SW 1271 (cell line): ENCODE data around the gene B4GALT2.

Source experiments
- DNase-seq, 2 experiments: peaks; one replicate each; lab custom pipeline; 2025; lab: John Stamatoyannopoulos, UW

B4GALT2 gene, protein sequence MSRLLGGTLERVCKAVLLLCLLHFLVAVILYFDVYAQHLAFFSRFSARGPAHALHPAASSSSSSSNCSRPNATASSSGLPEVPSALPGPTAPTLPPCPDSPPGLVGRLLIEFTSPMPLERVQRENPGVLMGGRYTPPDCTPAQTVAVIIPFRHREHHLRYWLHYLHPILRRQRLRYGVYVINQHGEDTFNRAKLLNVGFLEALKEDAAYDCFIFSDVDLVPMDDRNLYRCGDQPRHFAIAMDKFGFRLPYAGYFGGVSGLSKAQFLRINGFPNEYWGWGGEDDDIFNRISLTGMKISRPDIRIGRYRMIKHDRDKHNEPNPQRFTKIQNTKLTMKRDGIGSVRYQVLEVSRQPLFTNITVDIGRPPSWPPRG

DNA sequence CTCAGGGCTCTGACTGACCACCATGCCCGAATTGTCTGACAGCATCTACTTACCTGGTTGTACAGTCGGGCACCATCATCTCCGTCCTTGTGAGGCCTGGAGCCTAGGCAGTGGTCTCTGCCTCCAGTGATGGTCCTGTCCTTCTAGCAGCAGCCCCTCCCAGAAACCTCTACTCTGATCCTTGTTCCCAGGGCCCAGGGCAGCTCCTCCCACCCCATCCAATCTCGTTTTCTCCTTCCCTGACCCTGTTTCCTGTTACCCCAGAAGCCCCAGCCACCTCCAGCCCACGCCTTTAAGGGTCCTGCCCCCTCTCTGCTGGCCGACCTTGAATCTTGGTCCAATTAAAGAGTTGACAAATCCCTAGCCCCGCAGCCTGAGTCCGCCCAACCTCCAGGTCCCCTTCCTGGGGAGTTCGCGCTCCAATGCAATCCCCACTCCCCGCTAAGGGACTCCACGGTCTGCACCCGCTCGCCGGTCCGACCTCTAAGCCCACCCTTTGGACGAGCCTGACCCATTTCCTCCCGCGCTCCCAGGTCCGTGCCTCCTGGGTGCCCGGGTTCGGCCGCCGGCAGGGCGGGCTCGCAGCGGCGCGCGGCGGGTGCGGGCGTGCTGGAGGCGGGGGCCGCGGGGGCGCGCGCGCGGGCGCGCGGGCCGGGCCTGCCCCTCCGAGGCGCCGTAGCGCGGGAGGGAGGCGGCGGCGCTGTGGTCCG is at the start of gene B4GALT2:
Gene B4GALT2, plus strand, starts transcription at position 660 of the 710 bp plus-strand sequence. CDS start 1,951 bp downstream, outside the sequence.
- peak in 1 of 2 experiments; percentile 5 for DNase-seq

DNA sequence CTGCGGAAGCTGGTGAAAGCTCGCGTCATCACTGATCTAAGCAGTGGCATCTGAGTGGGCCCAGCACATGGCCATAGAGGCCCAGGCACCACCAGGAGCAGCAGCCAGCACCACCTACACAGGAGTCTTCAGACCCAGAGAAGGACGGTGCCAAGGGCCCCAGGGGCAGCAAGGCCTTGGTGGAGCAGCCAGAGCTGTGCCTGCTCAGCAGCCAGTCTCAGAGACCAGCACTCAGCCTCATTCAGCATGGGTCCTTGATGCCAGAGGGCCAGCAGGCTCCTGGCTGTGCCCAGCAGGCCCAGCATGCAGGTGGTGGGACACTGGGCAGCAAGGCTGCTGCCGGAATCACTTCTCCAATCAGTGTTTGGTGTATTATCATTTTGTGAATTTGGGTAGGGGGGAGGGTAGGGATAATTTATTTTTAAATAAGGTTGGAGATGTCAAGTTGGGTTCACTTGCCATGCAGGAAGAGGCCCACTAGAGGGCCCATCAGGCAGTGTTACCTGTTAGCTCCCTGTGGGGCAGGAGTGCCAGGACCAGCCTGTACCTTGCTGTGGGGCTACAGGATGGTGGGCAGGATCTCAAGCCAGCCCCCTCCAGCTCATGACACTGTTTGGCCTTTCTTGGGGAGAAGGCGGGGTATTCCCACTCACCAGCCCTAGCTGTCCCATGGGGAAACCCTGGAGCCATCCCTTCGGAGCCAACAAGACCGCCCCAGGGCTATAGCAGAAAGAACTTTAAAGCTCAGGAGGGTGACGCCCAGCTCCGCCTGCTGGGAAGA is 48.7 kb upstream of the B4GALT2 start:
- no peak for DNase-seq

DNA sequence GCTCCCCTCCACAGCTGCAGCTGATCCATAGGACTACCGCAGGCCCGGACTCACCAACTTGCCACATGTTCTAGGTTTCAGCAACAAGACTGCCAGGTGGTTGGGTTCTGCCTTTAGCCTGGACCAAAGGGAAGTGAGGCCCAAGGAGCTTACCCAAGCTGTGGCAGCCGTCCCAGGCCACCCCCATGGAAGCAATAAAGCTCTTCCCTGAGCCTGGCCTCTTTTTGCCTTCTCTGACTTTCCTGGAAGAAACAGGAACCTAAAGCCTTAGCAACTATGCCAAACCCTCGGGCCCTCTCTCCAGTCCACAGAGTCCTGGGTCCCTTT is 48.1 kb upstream of the B4GALT2 start:
- no peak for DNase-seq

DNA sequence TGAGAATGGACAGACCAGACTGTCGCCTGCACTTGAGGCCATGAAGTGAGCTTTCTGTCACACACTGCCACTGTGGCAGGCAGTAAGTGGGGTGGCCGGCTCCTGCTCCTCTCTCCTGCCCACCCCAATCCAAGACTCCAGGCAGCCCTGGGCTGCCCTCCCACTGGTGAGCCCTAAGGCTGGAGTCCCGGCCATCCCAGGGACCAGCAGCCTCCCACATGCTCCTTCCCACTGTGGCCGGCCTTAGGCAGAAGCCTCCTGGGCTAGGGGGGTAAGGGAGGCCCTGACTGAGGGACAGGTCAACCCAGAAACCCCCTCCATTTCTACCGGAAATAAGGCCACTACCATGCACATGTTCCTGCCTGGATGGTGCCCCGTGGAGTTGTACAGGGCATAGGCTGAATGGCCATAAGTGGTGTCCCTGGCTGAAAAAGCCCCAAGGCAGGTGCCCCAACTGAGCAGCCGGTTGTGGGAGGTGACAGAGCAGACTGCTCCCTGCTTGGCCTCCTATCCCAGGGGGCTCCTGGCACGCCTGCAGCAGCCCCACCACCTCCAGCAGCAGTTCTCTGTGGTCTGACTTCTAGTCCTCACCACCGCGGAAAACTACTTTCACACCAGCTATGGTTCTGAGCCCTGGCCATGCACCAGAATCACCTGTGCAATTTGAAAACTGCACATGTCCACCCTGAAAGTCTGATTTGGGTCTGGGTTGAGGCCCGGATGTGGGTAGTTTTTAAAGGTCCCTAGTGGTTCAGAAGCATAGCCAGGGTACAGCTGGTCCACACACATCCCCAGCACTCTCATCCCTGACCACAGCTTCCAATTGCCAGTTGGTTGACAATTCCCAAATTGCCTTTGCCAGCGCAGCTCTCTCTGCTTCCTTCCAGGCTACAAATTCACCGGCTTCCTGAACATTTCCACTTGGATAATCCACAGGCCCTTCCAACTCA is 47.0 kb upstream of the B4GALT2 start:
- no peak for DNase-seq

DNA sequence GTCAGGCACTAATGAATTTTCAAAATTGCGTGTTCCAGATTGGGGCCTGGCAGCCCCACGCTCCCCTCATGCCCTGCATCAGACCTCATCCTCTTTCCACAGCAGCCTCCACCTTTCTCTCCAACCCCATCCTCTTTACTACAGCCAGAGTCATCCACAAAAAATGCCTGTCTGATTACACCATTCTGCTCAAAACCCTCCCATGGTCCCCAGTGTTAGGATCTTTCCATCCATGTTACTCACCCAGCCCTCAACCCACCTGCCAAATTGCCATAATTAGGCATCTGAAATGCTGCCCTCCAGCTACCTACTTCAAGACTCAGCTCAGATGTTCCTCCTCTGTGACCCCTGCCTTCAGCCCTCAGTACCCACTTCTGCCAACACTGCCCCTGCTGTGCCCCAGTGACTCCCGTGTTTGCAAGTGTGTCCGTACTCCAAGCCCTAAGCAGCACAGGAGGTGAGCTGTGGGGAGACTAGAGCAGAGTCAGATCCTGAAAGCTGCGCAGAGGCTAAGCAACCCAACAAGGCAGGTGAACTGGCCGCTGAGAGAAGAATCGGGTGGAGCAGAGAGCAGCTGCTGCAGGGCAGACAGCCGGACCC is 46.1 kb upstream of the B4GALT2 start:
- no peak for DNase-seq

DNA sequence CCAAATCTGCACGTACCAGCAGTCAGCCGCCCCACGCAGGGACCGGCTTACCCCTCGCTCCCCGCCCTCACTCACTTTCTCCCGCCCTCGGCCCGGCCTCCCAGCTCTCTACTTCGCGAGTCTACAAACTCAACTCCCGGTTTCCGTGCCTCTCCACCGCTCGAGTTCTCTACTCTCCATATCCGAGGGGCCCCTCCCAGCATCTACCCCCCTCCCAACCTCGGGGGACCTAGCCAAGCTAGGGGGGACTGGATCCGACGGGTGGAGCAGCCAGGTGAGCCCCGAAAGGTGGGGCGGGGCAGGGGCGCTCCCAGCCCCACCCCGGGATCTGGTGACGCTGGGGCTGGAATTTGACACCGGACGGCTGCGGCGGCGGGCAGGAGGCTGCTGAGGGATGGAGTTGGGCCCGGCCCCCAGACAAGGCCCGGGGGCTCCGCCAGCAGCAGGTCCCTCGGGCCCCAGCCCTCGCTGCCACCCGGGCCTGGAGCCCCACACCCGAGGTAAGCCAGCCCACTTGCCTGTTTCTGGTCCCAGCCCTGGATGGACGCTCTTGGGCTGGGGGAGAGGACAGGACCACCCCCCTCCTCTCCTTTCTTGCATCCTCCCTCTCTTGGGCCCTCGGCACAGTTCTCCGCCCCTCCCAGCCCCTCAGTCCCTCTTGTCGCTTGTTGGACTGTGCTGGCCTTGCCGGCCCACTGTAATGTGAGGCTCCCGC is 45.5 kb upstream of the B4GALT2 start, which contains the start of gene ARTN:
Gene ARTN, plus strand, starts transcription at position 416 of the 715 bp plus-strand sequence. CDS start 1,856 bp downstream, outside the sequence.
- no peak for DNase-seq

DNA sequence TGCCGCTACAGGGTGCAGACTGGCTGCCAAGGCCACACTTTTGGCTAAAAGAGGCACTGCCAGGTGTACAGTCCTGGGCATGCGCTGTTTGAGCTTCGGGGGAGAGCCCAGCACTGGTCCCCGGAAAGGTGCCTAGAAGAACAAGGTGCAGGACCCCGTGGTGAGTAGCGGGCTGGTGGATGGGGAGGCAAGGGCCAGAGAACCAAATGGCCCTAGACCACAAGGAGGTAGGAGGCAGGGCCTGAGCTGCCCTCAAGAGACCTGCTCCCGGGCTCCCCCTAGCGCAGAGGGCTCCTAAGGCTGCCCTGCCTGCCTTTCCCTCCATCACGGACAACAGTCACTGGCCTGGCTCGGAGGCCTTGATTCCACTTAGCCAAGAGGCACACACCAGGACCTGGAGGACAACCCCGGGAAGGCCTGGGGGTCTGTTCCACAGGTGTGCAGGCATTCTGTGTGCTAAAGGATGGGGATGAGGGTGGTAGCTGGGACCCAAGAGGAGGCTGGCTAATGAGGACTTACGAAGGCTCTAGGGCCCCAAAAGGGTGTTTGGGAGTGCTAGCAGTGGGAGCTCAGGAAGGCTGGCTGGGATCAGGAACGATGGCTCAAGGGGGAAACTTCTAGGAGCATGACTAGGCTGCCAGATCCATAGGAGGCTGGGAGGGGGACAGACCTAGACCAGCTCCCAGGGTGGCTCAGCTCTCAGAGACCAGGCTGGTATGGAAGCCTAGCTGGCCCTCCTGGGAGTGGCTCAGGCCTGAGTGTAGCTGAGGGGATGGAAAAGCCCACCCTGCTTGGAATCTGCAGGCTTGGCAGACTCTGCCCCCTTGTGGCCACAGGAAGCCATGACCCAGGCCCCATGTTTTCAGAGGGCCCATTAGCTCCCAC is 44.7 kb upstream of the B4GALT2 start:
- peak in 1 of 2 experiments; percentile 36 for DNase-seq

DNA sequence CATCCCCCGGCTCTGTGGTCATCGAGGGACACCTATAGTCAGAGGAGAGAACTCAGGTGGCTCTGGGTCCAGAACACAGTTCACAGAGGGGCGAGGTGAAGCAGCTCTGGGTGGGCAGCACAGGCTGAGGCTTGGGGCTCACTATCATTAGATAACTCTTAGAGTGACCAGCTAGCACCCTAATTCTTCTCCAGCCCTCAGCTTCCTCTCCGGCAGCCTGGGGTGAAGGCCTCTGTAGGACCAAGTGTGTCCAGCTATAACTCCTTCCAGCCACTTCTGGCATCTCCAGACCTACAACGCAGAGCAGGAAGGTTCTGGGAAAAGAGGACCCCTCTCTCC is 44.1 kb upstream of the B4GALT2 start:
- no peak for DNase-seq

DNA sequence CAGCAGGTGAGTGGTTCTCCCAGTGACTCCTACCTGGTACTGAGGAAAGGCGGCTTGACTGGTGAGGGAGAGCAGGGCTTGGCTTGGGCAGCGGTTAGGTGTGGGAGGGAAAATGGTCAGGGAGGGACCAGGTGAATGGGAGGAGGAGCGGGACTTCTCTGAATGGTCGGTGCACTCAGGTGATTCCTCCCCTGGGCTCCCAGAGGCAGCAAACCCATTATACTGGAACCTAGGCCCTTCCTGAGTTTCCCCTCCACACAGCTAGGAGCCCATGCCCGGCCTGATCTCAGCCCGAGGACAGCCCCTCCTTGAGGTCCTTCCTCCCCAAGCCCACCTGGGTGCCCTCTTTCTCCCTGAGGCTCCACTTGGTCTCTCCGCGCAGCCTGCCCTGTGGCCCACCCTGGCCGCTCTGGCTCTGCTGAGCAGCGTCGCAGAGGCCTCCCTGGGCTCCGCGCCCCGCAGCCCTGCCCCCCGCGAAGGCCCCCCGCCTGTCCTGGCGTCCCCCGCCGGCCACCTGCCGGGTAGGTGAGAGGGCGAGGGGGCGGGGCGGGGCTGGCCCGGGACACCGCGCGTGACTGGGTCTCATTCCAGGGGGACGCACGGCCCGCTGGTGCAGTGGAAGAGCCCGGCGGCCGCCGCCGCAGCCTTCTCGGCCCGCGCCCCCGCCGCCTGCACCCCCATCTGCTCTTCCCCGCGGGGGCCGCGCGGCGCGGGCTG is 43.1 kb upstream of the B4GALT2 start:
- DNase-seq = no peak

DNA sequence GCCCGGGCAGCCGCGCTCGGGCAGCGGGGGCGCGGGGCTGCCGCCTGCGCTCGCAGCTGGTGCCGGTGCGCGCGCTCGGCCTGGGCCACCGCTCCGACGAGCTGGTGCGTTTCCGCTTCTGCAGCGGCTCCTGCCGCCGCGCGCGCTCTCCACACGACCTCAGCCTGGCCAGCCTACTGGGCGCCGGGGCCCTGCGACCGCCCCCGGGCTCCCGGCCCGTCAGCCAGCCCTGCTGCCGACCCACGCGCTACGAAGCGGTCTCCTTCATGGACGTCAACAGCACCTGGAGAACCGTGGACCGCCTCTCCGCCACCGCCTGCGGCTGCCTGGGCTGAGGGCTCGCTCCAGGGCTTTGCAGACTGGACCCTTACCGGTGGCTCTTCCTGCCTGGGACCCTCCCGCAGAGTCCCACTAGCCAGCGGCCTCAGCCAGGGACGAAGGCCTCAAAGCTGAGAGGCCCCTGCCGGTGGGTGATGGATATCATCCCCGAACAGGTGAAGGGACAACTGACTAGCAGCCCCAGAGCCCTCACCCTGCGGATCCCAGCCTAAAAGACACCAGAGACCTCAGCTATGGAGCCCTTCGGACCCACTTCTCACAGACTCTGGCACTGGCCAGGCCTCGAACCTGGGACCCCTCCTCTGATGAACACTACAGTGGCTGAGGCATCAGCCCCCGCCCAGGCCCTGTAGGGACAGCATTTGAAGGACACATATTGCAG is 42.4 kb upstream of the B4GALT2 start:
- no peak for DNase-seq

DNA sequence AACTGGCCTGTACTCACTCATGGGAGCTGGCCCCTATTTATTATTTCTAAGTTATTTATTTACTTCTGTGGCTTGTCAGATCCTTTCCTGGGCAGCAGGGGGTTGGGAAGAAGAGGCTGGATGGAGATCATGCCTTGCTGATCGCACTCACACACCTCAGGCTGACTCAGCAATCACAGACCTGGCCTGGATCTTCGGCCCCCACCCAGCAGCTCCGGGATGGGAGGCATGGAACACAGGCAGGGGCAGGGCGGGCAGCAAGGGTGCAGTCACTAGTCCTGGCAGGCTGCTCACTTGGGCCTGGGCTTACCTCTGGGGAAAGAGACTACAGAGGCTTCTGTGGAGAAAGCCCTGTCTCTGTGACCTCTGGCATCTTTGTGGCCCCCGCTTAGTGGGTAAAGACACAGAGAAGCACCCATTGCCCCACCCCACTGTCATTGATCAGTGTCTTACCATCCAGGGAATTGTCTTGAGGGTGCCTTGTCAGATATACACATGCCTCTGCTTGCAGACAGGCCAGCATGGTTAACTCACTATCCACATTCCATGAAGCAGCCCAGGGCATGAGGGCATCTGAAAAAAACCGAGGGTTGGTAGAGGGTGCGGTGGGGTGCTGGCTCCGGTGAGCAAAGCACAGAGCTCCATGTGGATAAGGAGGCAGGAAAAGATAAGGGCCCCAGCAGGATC is 41.7 kb upstream of the B4GALT2 start:
- DNase-seq = no peak

DNA sequence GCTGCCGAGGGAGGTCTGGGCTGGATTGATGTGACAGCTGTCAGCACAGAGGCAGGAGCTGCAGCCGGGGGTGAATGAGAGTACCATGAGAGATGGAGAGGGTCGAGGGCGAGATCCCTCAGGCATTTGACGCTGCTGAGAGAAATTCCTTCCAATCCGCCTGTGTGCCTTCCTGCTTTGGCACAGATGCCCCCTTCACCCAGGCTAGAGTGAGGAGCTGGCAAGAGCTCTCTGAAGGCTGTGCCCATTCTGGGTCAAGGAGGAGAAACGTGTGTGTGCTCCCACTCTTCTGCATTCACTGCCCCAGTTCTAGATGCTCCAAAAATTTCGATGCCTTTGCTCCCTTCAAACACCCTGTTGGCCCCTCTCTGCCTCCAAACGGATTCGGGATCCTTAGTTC is 40.6 kb upstream of the B4GALT2 start:
- DNase-seq = no peak

DNA sequence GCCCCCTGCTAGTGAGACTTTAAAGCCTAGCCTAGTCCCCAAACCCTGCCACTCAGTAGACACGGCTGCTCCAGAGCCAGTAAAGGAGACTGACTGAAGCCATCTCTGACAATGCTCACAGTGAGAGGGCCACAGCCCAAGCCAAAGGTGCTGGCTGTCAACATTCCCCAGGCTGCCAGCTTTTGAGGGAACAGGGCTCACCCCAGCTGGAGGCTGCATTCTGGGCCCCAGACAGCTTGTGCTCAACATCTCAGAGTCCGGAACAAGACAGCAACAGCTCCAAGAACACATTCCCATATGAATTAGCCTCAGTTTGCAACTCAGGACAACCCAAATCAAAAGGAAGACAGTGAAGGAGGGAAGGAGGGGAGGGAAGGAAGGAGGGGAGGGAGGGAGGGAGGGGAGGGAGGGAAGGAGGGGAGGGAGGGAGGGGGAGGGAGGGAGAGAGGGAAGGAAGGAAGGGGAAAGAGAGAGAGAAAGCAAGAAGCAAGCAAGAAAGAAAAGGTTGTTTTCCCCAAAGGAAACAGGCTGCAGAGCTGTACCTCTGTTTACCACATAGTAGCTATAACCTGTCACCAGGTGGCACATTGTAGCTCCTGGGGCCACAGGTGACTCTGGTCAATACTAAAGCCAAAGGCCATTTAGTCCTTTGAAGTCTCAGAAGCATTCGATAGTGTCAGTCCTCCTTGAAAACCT is 40.0 kb upstream of the B4GALT2 start:
- no peak for DNase-seq

DNA sequence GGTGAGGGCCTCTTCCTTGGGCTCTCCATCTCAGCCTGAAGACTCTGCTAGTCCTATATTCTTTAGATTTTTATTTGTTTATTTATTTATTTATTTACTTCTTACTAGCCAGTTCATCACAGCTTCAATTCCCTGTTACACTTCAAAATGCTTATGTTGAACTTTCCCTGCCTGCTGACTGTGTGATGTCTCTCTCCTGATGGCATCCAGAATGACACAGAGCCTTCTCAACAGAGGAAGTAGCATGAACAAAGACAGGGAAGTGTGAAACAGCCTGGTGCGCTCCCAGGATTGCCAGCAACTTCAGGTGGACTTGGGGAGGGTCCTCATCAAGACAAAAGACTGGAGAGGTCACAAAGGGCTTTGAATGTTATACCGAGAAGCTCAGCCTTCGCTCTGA is 36.6 kb upstream of the B4GALT2 start:
- no peak for DNase-seq

DNA sequence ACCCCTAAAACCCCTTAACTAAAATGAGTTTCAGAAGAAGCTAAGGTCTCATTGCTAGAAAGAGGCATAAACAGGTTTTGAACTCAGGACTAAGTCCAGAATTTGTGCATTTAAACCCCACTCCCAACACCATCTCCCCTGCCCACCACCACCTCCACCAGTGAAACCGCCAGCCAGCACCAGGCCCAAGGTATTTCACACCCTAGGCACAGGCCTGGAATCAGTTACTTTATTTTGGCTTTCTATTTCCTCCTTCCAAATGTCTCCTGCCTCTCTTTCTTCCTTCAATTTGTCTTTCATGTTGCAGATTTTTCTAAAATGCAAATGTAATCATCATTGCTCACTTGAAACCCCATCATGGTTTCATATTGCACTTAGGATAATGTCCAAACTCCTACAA is 34.1 kb upstream of the B4GALT2 start:
- no peak for DNase-seq

DNA sequence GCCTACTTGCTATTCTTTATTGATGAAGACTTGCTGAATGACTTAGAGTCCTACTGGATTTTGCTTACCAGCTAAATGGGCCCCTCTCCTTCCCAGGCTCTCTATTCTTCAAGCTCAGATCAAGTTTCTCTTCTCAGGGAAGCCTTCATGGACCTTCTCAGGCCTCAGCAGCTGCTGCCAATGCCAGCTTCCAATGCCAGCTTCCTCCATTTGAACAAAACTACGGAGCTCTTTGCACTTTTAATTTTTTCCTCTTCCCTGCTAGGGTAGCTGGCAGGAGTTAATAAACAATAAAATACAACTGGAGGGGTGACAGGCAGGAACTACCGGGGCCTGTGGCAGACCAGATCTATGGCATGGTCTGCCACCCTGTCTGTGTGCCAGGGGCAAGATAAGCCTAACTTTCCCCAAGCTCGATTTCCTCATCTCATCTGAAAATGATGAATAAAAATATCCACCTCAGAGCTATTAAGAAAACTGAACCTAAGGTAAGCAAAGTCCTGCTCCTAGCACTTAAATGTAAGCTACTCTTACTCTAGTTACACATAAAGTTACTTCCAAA is 33.3 kb upstream of the B4GALT2 start:
- no peak for DNase-seq
